Ishikawa (cell line): ENCODE measurements around the gene ECPAS.

ENCODE experiments used
- CEBPB ChIP-seq: IDR thresholded peaks from 2 replicates; pipeline ENCODE4 v1.6.1; 2012
- CREB1 ChIP-seq: IDR thresholded peaks from 2 replicates; pipeline ENCODE4 v1.6.1; 2012; ENCODE audit warnings: low read depth
- EGR1 ChIP-seq: IDR thresholded peaks from 2 replicates; pipeline ENCODE4 v1.6.1; 2012
- EP300 ChIP-seq: IDR thresholded peaks from 2 replicates; pipeline ENCODE4 v1.6.1; 2012; ENCODE audit warnings: borderline replicate concordance
- FOXM1 ChIP-seq: IDR thresholded peaks from 2 replicates; pipeline ENCODE4 v1.6.1; 2012; ENCODE audit warnings: low read depth, borderline replicate concordance
- NFIC ChIP-seq: IDR thresholded peaks from 2 replicates; pipeline ENCODE4 v1.6.1; 2012
- RAD21 ChIP-seq: IDR thresholded peaks from 2 replicates; pipeline ENCODE4 v1.6.1; 2012; ENCODE audit warnings: low read depth
- TAF1 ChIP-seq: IDR thresholded peaks from 2 replicates; pipeline ENCODE4 v1.6.1; 2012; ENCODE audit warnings: low read depth, mild to moderate bottlenecking
- TCF12 ChIP-seq: IDR thresholded peaks from 2 replicates; pipeline ENCODE4 v1.6.1; 2012; ENCODE audit warnings: low read depth
- TEAD4 ChIP-seq: IDR thresholded peaks from 2 replicates; pipeline ENCODE4 v1.6.1; 2012
- YY1 ChIP-seq: IDR thresholded peaks from 2 replicates; pipeline ENCODE4 v1.6.1; 2012; ENCODE audit warnings: low read depth
- ZBTB7A ChIP-seq: IDR thresholded peaks from 2 replicates; pipeline ENCODE4 v1.6.1; 2012; ENCODE audit warnings: low read depth
- TF ChIP-seq, protein P1 (sequence below): IDR thresholded peaks from 2 replicates; pipeline ENCODE4 v1.6.1; 2012
- TF ChIP-seq, protein P2 (sequence below): IDR thresholded peaks from 2 replicates; pipeline ENCODE4 v1.6.1; 2012; ENCODE audit warnings: low read depth, mild to moderate bottlenecking
- TF ChIP-seq, protein P3 (sequence below): IDR thresholded peaks from 2 replicates; pipeline ENCODE4 v1.6.1; 2012

ECPAS gene

DNA sequence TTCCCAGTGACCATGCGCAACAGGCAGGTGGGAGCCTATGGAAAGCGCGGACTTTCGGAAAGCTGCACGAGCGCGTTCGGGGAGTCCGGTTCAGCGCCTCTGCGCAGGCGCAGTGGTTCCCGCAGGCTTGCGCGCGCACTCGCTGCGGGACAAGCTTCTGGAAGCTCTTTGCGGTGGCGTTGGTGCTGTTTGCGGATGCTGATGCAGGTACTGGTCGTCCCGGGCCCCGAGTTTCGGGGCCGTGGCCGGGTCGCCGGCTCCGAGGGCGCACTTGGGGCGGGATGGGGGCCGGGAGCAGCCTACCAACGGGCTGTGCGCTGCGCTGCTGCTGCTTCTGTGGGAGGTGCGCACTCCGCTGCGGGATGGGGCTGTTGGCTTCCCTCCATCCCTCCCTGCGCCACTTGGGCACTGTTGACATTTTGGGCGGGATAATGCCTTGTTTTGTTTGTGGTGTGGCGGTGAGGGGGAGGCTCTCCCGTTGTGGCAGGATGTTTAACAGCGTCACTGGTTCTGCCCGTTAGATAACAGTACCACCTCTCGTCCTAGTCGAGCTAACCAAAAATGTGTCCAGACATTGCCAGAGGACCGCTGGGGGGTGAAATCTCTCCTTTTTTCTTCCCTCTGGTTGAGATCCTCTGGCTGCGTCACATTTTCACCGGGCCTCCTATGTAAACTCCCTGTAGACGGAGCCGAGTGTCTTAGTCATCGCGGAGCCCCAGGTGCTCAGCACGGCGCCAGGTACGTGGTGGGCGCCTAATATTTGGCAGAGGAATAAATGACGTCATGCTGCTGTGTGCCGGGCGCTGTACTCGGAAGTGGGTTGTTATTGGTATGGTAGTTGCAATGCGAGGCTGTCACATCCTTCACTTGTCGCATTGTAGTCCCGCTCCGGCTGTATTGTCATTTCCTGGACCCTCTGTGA lies 41.1 kb upstream of the ECPAS start, which contains the start of gene ZNF483:
Gene ZNF483 (plus strand): TSS at position 124 of the 922 bp plus-strand sequence. CDS start 2,217 bp downstream, outside the sequence.
- TF ChIP-seq TEAD4 = no peak
- TF ChIP-seq, protein P1, sequence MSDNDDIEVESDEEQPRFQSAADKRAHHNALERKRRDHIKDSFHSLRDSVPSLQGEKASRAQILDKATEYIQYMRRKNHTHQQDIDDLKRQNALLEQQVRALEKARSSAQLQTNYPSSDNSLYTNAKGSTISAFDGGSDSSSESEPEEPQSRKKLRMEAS = peak; percentile 63

DNA sequence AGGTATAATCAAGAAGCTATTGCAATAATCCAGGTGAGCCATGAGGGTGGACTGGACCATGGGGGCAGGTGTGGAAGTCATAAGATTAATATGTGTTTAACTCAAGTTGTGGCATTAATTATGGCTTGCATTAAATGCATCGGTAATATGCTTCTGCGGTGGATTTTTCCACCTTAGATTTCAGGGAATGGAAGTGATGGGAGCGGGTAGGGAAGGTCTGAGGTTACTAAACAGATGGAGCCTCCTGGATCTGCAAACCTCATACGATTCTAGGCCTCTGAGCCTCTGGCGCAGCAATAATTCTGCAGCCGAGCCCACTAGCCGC lies 40.5 kb upstream of the ECPAS start:
- no peak for TF ChIP-seq TAF1
- no peak for TF ChIP-seq TEAD4
- TF ChIP-seq, protein P1 = no peak
- no peak for TF ChIP-seq FOXM1
- no peak for TF ChIP-seq ZBTB7A
- no peak for TF ChIP-seq RAD21
- TF ChIP-seq EP300 = no peak
- TF ChIP-seq EGR1 = no peak
- TF ChIP-seq, protein P2, sequence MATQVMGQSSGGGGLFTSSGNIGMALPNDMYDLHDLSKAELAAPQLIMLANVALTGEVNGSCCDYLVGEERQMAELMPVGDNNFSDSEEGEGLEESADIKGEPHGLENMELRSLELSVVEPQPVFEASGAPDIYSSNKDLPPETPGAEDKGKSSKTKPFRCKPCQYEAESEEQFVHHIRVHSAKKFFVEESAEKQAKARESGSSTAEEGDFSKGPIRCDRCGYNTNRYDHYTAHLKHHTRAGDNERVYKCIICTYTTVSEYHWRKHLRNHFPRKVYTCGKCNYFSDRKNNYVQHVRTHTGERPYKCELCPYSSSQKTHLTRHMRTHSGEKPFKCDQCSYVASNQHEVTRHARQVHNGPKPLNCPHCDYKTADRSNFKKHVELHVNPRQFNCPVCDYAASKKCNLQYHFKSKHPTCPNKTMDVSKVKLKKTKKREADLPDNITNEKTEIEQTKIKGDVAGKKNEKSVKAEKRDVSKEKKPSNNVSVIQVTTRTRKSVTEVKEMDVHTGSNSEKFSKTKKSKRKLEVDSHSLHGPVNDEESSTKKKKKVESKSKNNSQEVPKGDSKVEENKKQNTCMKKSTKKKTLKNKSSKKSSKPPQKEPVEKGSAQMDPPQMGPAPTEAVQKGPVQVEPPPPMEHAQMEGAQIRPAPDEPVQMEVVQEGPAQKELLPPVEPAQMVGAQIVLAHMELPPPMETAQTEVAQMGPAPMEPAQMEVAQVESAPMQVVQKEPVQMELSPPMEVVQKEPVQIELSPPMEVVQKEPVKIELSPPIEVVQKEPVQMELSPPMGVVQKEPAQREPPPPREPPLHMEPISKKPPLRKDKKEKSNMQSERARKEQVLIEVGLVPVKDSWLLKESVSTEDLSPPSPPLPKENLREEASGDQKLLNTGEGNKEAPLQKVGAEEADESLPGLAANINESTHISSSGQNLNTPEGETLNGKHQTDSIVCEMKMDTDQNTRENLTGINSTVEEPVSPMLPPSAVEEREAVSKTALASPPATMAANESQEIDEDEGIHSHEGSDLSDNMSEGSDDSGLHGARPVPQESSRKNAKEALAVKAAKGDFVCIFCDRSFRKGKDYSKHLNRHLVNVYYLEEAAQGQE = no peak
- TF ChIP-seq, protein P3, sequence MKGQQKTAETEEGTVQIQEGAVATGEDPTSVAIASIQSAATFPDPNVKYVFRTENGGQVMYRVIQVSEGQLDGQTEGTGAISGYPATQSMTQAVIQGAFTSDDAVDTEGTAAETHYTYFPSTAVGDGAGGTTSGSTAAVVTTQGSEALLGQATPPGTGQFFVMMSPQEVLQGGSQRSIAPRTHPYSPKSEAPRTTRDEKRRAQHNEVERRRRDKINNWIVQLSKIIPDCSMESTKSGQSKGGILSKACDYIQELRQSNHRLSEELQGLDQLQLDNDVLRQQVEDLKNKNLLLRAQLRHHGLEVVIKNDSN = no peak
- TF ChIP-seq NFIC = no peak
- TF ChIP-seq CREB1 = no peak
- TF ChIP-seq YY1 = no peak

DNA sequence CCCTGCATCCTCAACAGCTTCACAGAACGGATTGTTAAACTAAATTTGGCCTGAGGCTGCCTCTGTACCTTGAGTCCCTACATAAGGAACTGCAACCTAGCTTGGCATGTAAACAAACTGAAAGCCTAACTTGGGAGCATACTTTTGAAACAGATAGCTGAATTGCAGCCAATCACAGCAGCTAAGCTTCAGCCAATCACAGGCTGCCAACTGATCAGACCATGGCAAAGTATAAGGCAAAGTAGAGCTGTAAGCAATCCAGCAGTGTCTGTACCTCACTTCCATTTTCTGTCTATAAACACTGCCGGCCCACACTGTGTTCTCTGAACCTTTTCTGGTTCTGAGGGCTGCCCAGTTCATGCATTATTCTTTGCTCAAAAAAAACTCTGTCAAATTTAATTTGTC lies 31.9 kb upstream of the ECPAS start:
- TF ChIP-seq NFIC (no peak), ZBTB7A (no peak), RAD21 (no peak), TAF1 (no peak), TCF12 (no peak), FOXM1 (no peak), EGR1 (no peak), TEAD4 (no peak), CEBPB (no peak), CREB1 (no peak), EP300 (no peak), YY1 (no peak)
- TF ChIP-seq, protein P1 = no peak
- TF ChIP-seq, protein P2 = no peak
- TF ChIP-seq, protein P3 = no peak

DNA sequence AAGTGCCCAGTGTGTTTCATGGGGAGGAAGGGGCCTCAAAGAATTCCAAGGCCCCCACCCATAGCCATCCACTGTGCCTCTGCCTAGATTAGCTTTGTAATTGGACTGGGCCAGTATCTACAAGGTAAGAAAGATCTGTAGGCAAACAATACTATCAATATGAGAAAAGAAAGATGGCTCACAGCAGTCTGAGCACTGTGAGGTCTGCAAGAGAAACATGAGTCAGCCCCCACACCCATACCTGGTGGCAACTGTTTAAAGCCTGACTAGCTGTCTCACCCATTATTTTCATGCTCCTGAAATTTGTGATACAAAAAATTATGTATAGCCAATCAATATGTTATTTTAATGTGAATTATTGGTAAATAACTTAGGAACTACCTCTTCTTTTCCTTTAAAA lies 30.8 kb upstream of the ECPAS start:
- TF ChIP-seq CREB1 = no peak
- TF ChIP-seq CEBPB = no peak
- no peak for TF ChIP-seq ZBTB7A
- no peak for TF ChIP-seq TAF1
- no peak for TF ChIP-seq YY1
- TF ChIP-seq, protein P3 = no peak
- TF ChIP-seq FOXM1 = no peak
- no peak for TF ChIP-seq EP300
- no peak for TF ChIP-seq TCF12
- no peak for TF ChIP-seq RAD21
- no peak for TF ChIP-seq EGR1
- no peak for TF ChIP-seq TEAD4
- no peak for TF ChIP-seq NFIC
- TF ChIP-seq, protein P1 = no peak
- TF ChIP-seq, protein P2 = no peak
